Pancreas (tissue), 10 donors: Measurements from ENCODE around the gene ROPN1. TPM values are rescaled to one million over a fixed set of nuclear protein-coding genes. Genes with fewer than 3 reads are reported as not detected.
"Not testable (repeated sequence)": the region's sequence is repeated elsewhere in the genome, so short reads cannot be mapped to it uniquely, and the experiment has no call there.

Experiments used
- ATAC-seq, 4 donors: fragments of 200-7000 bp; cut with Tn5 transposase; one replicate each; pipeline versions ENCODE4 v1.8.0 to v1.9.1; 2020; ENCODE audit warnings: mild to moderate bottlenecking in 4 of 4, moderate library complexity in 4 of 4
- DNase-seq, 6 donors: peaks; one replicate each; pipeline ENCODE4 v3.0.0-alpha.2; 2020
- FAIRE-seq: peaks from 2 replicates; lab custom pipeline; 2012; peaks lifted over from hg19 to GRCh38; lab: Jason Lieb, UNC
- H3K27ac ChIP-seq, 4 donors: fragments of 200-600 bp; sonication (generic); 1 replicate in 3 of 4; 2 replicates in 1 of 4; pipeline versions ENCODE4 v1.5.0 to v1.8.0; 2020
- H3K27me3 ChIP-seq, 4 donors: fragments of 200-600 bp; one replicate each; pipeline ENCODE4 v1.8.0; 2021
- H3K36me3 ChIP-seq, 3 donors: fragments of 200-600 bp; sonication (generic) in 1 of 3; one replicate each; pipeline versions ENCODE4 v1.5.0 to v1.8.0; 2020 to 2021
- H3K4me1 ChIP-seq, 3 donors: fragments of 200-600 bp; one replicate each; pipeline ENCODE4 v1.8.0; 2021
- H3K4me3 ChIP-seq, 4 donors: fragments of 200-600 bp; sonication (generic) in 2 of 4; one replicate each; pipeline versions ENCODE4 v1.5.0 to v1.8.0; 2020 to 2021
- H3K9me3 ChIP-seq, 4 donors: fragments of 200-600 bp; one replicate each; pipeline ENCODE4 v1.8.0; 2021
- CTCF ChIP-seq, 4 donors: fragments of 200-600 bp; sonication (generic) in 3 of 4; IDR thresholded peaks; one replicate each; pipeline versions ENCODE4 v1.5.0 to v1.8.0; 2021; ENCODE audit warnings: antibody characterized with exemption in 4 of 4
- WGBS, 2 donors: extraction: QIAGEN DNeasy Blood & Tissue Kit; methylation state at CpG; one replicate each; pipeline ENCODE4 v1.1.7; 2013; 5-methylcytosine and 5-hydroxymethylcytosine counted together
- intact Hi-C, 3 donors: fragments of 100-400 bp; cut with DNase I; formaldehyde crosslinking; loops; one replicate each; pipeline versions ENCODE4 v1.11.1 to v1.14.2; 2022
- polyA plus RNA-seq, 2 donors: library from polyadenylated mRNA; stranded (reverse); fragments of 200-250 nt; gene quantifications; one replicate each; pipeline ENCODE4 v1.2.3, GENCODE V29; 2013
- total RNA-seq, 6 donors: library from RNA; stranded (reverse); fragmentation: NEBNext Ultra II Directional in 4 of 6; extraction: Animal tissue kit (Norgen Biotek cat#: 25700) in 4 of 6; gene quantifications; one replicate each; pipeline versions ENCODE4 v1.2.1 to v1.2.4, GENCODE V29; 2021 to 2023
- donor health status: healthy with polysubstance abuse.
- donor health status: DM: no; HTN: no; CAD: no; lungs with moderate emphysema.
- donor health status: DM: no; HTN: no; CAD: no.
- donor health status: control.
- donor health status: control.
- donor health status: Bipolar disorder and iron deficiency.
- donor health status: DM: yes; HTN: yes; CAD: no.
- donor health status: DM: no; HTN: no; CAD: no.
- donor health status: DM: no; HTN: no; CAD: no.
- donor health status: DM: yes; HTN: yes; CAD: no.

Gene ROPN1
- total and polyA plus RNA-seq, 8 donors = not detected

- Histone ChIP-seq H3K27ac (no peak overlapping the region), H3K36me3 (no peaks in the 10 kb centered on the region), H3K9me3 (no peaks in the 10 kb centered on the region), H3K27me3 (peaks cover 0 to 8% (median 0%) of the 10 kb centered on the region in 4 donors), H3K4me1 (no peaks in the 10 kb centered on the region), H3K4me3 (no peak overlapping the region)
- no peak for TF ChIP-seq CTCF (IDR thresholded peaks at IDR 0.05)
- intact Hi-C loops = loop anchor here in 1 of 3 donors (10.0 kb wide), 1 partner anchor 236 kb away; no protein-coding TSS in a partner anchor
- no peak for FAIRE-seq
- no peak for DNase-seq
- ATAC-seq = no peak
- 48 to 61% methylated on average over 4 of the region's 4 CpGs for WGBS, 2 donors
These were observed 11.4 kb downstream of the ROPN1 start for GRCh38 chr3:123980539-123980938.

GRCh38 chr3:123979525-123980501 is 12.1 kb downstream of the ROPN1 start:
- not testable (repeated sequence) for H3K4me3 ChIP-seq, H3K4me1 ChIP-seq, H3K9me3 ChIP-seq, H3K27me3 ChIP-seq, H3K27ac ChIP-seq, H3K36me3 ChIP-seq, FAIRE-seq
- intact Hi-C loops = loop anchor here in 1 of 3 donors (10.0 kb wide), 1 partner anchor 235 kb away; no protein-coding TSS in a partner anchor
- DNase-seq = peak in 3 of 6 donors; percentile 20 to 51 (median 41)
- ATAC-seq = peak; percentile 90 to 98 (median 96)
- WGBS, 2 donors = 8 to 10% methylated on average over 23 to 27 of the region's 29 CpGs
- peak; percentile 69 to 78 (median 72) for TF ChIP-seq CTCF (IDR thresholded peaks at IDR 0.05)

- FAIRE-seq, intact Hi-C loops: not testable (repeated sequence)
- 61 to 67% methylated on average over 7 of the region's 7 CpGs for WGBS, 2 donors
These were observed 15.0 kb downstream of the ROPN1 start for GRCh38 chr3:123976904-123977303.

GRCh38 chr3:123976181-123976898 is 15.6 kb downstream of the ROPN1 start:
- H3K4me3 ChIP-seq, DNase-seq, H3K27me3 ChIP-seq, H3K36me3 ChIP-seq, intact Hi-C loops, FAIRE-seq, H3K27ac ChIP-seq, H3K4me1 ChIP-seq, H3K9me3 ChIP-seq: not testable (repeated sequence)
- 66 to 70% methylated on average over 4 of the region's 4 CpGs for WGBS, 2 donors
- ATAC-seq = peak in 3 of 4 donors; percentile 28 to 40 (median 35)

More at GRCh38 chr3:123976904-123977303, 15.0 kb downstream of the ROPN1 start:
- H3K9me3 ChIP-seq, H3K36me3 ChIP-seq, H3K4me1 ChIP-seq, H3K4me3 ChIP-seq, ATAC-seq, H3K27me3 ChIP-seq, H3K27ac ChIP-seq, DNase-seq: not testable (repeated sequence)

GRCh38 chr3:123975030-123975429 is 16.9 kb downstream of the ROPN1 start:
- ATAC-seq, H3K9me3 ChIP-seq, DNase-seq, H3K4me1 ChIP-seq, H3K27me3 ChIP-seq, intact Hi-C loops, H3K27ac ChIP-seq, H3K36me3 ChIP-seq, FAIRE-seq, H3K4me3 ChIP-seq: not testable (repeated sequence)
- 69 to 80% methylated on average over 4 to 5 of the region's 7 CpGs for WGBS, 2 donors

GRCh38 chr3:123971406-123971805 is 20.5 kb downstream of the ROPN1 start:
- TF ChIP-seq CTCF (IDR thresholded peaks at IDR 0.05) = no peak
- H3K4me3 ChIP-seq = no peak overlapping the region
- H3K27ac ChIP-seq = no peak overlapping the region
- no peak for ATAC-seq
- intact Hi-C loops = no loop called here
- DNase-seq = no peak
- no peak for FAIRE-seq
- H3K9me3 ChIP-seq = no peaks in the 10 kb centered on the region
- no peaks in the 10 kb centered on the region for H3K4me1 ChIP-seq
- H3K36me3 ChIP-seq = no peaks in the 10 kb centered on the region
- no peaks in the 10 kb centered on the region for H3K27me3 ChIP-seq

- H3K4me3 ChIP-seq, H3K27me3 ChIP-seq, intact Hi-C loops, ATAC-seq, H3K4me1 ChIP-seq, H3K27ac ChIP-seq, DNase-seq, FAIRE-seq, H3K36me3 ChIP-seq, H3K9me3 ChIP-seq: not testable (repeated sequence)
- 20 to 27% methylated on average over 2 of the region's 2 CpGs for WGBS, 2 donors
These were observed 24.7 kb downstream of the ROPN1 start for GRCh38 chr3:123967260-123967659.

GRCh38 chr3:123966799-123967198 is 25.1 kb downstream of the ROPN1 start:
- DNase-seq, intact Hi-C loops, ATAC-seq: not testable (repeated sequence)

More at GRCh38 chr3:123966799-123967198, 25.1 kb downstream of the ROPN1 start:
- H3K4me3 ChIP-seq, H3K27ac ChIP-seq, H3K36me3 ChIP-seq, FAIRE-seq, H3K4me1 ChIP-seq, H3K9me3 ChIP-seq, H3K27me3 ChIP-seq: not testable (repeated sequence)
- WGBS, 2 donors = 44 to 55% methylated on average over 1 of the region's 1 CpG
